ENCODE data around the gene PAX9.

Gene PAX9

DNA sequence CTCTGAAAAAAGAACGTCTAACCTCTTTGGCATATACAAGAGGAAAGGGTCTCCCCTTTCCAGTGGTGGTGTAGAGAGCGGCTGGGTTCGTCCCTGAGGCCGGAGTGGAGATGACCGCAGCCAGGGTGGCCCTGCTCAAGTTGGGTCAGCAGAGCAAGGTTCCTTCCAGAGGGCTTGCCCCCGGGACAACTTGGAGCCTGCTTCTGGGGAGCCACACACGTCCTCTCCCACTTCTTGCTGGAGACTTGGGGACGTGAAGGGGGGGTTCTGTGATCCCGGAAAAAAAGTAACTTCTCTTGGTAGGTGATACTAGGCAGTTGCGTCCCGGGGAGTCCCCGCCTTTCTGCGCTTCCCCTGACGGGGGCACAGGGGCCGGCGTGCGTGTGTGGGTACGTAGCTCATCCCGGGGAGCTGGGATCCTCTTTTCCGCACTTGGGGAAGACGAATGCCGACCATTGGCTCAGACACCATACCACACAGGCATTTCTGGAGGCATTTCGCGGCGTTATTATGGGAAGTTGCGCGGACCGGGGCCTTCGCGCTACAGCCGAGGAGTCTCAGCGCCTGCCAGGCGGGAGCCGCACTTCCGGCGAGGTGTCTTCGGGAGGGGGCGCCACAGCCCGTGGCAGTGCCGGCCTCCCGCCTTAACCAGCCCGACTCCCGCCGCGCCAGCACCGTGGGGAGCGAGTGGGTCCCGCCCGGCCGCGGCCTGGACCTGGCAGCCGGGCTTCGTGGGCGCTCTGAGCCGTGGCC lies 14.8 kb upstream of the PAX9 start:
- Histone ChIP-seq H3K4me3 (ENCODE audit: insufficient read depth, low read length, poor library complexity, severe bottlenecking) (no peak overlapping the region), H2AFZ (ENCODE audit: low read depth, low read length, severe bottlenecking) (no peak overlapping the region), H3K4me2 (ENCODE audit: low read depth, low read length, poor library complexity, severe bottlenecking) (no peak overlapping the region)

DNA sequence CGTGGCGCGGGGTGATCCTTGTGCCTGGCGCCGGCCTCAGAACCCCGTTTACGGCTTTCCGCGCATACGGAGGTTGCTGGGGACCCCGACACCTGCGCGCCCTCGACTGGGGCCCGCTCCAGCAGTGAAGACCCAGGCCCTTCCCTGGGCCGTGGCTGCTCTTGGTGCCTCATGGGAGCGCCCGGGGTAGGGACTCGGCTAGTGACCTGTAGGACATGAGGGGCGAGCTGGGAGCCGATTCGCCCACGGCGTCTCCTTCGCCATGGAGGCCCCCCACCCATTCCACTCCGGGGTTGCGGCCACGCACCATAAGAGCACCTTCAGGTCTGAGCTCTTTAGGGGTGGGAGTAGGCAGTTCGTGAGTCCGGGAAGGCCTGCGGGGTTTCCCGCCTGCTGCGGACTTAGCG lies 14.2 kb upstream of the PAX9 start:
- Histone ChIP-seq H3K4me3 (ENCODE audit: insufficient read depth, low read length, poor library complexity, severe bottlenecking) (no peak overlapping the region), H2AFZ (ENCODE audit: low read depth, low read length, severe bottlenecking) (no peak overlapping the region), H3K9me2 (replicated peaks; ENCODE audit: insufficient read depth, low read length) (no peaks in the 10 kb centered on the region), H3K9me3 (ENCODE audit: insufficient read depth, low read length) (no peaks in the 10 kb centered on the region), H3K9ac (ENCODE audit: low read length) (no peak overlapping the region), H3K27ac (ENCODE audit: low read depth, low read length) (no peak overlapping the region), H3K36me3 (ENCODE audit: low read length) (no peaks in the 10 kb centered on the region), H3K4me2 (ENCODE audit: low read depth, low read length, poor library complexity, severe bottlenecking) (no peak overlapping the region), H3K79me2 (ENCODE audit: insufficient read depth, low read length) (no peaks in the 10 kb centered on the region), H4K20me1 (ENCODE audit: low read depth, low read length) (no peaks in the 10 kb centered on the region), H3K27me3 (ENCODE audit: low read length) (no peaks in the 10 kb centered on the region), H3F3A (ENCODE audit: insufficient read depth) (no peaks in the 10 kb centered on the region)
- no peak for TF ChIP-seq EZH2phosphoT487 (conservative IDR thresholded peaks at IDR 0.05; ENCODE audit: low read length)
- TF ChIP-seq, protein P1, sequence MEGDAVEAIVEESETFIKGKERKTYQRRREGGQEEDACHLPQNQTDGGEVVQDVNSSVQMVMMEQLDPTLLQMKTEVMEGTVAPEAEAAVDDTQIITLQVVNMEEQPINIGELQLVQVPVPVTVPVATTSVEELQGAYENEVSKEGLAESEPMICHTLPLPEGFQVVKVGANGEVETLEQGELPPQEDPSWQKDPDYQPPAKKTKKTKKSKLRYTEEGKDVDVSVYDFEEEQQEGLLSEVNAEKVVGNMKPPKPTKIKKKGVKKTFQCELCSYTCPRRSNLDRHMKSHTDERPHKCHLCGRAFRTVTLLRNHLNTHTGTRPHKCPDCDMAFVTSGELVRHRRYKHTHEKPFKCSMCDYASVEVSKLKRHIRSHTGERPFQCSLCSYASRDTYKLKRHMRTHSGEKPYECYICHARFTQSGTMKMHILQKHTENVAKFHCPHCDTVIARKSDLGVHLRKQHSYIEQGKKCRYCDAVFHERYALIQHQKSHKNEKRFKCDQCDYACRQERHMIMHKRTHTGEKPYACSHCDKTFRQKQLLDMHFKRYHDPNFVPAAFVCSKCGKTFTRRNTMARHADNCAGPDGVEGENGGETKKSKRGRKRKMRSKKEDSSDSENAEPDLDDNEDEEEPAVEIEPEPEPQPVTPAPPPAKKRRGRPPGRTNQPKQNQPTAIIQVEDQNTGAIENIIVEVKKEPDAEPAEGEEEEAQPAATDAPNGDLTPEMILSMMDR (IDR thresholded peaks at IDR 0.05; ENCODE audit: insufficient read depth, low read length, poor library complexity, severe bottlenecking) = no peak

More for the DNA sequence above, 14.8 kb upstream of the PAX9 start:
- TF ChIP-seq EZH2phosphoT487 (conservative IDR thresholded peaks at IDR 0.05; ENCODE audit: low read length) = no peak
- TF ChIP-seq, protein P1 (IDR thresholded peaks at IDR 0.05; ENCODE audit: insufficient read depth, low read length, poor library complexity, severe bottlenecking) = no peak
- no peak overlapping the region for H3K9ac ChIP-seq (ENCODE audit: low read length)
- no peaks in the 10 kb centered on the region for H3K9me2 ChIP-seq (replicated peaks; ENCODE audit: insufficient read depth, low read length)
- no peaks in the 10 kb centered on the region for H3K27me3 ChIP-seq (ENCODE audit: low read length)
- no peaks in the 10 kb centered on the region for H3K36me3 ChIP-seq (ENCODE audit: low read length)
- no peak overlapping the region for H3K27ac ChIP-seq (ENCODE audit: low read depth, low read length)
- no peaks in the 10 kb centered on the region for H3K9me3 ChIP-seq (ENCODE audit: insufficient read depth, low read length)
- no peaks in the 10 kb centered on the region for H3K79me2 ChIP-seq (ENCODE audit: insufficient read depth, low read length)
- no peaks in the 10 kb centered on the region for H3F3A ChIP-seq (ENCODE audit: insufficient read depth)
- H4K20me1 ChIP-seq (ENCODE audit: low read depth, low read length) = no peaks in the 10 kb centered on the region

DNA sequence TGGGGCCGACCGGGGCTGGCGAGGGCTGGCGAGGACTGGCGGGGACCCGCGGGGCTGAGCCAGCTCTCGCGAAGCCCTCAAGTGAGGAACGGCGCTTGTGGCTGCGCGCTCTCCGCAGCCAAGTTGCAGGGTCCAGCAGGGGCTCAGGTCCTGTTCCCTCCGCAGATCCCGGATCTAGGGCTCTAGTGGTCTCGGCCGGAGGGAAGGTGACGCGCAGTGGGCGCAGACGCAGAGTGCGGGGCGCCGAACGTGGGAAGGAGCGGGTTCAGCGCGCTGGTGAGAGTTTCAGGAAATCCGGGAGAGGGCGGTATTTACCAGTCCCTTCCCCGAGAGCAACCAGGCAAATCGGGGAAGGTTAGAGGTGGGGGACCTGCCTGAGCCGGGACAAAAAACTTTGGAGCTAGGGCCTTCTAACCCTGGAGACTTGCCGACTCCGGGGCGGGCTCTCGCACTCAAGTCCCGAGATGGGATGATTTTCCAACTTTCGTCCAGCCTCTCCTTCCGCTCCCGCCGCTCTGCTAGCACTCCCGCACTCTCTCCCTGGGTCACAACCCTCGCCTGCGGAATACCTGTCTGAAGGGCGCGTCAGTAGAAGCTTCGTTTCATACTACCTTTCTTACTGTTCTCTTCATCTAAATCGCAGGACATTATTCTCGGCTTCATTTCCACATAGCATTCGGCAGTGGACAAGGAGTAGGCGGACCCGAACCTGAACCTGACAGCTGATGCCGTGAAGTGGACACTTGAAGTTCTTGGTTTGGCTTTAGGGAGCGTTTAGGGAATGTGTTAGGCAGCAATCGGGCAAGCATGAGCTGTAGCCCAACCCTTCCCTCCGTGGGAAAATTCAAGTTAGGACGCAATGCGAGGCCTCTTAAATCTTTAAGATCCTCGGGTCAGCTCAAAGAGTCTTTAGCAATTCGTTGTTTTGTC lies 13.6 kb upstream of the PAX9 start:
- Histone ChIP-seq H3K79me2 (ENCODE audit: insufficient read depth, low read length) (no peaks in the 10 kb centered on the region), H3K27me3 (ENCODE audit: low read length) (no peaks in the 10 kb centered on the region), H3K9me2 (replicated peaks; ENCODE audit: insufficient read depth, low read length) (no peaks in the 10 kb centered on the region), H3K9me3 (ENCODE audit: insufficient read depth, low read length) (no peaks in the 10 kb centered on the region), H3F3A (ENCODE audit: insufficient read depth) (no peaks in the 10 kb centered on the region), H4K20me1 (ENCODE audit: low read depth, low read length) (no peaks in the 10 kb centered on the region), H3K36me3 (ENCODE audit: low read length) (no peaks in the 10 kb centered on the region), H3K9ac (ENCODE audit: low read length) (no peak overlapping the region), H2AFZ (ENCODE audit: low read depth, low read length, severe bottlenecking) (no peak overlapping the region), H3K27ac (ENCODE audit: low read depth, low read length) (no peak overlapping the region), H3K4me2 (ENCODE audit: low read depth, low read length, poor library complexity, severe bottlenecking) (no peak overlapping the region), H3K4me3 (ENCODE audit: insufficient read depth, low read length, poor library complexity, severe bottlenecking) (no peak overlapping the region)
- TF ChIP-seq, protein P1 (IDR thresholded peaks at IDR 0.05; ENCODE audit: insufficient read depth, low read length, poor library complexity, severe bottlenecking) = no peak
- TF ChIP-seq EZH2phosphoT487 (conservative IDR thresholded peaks at IDR 0.05; ENCODE audit: low read length) = no peak

All from SU-DHL-6 (cell line).